ENCODE measurements around the gene KLHL34. TPM values are rescaled to one million over a fixed set of nuclear protein-coding genes. Genes with fewer than 3 reads are reported as not detected.
A peak's percentile ranks its signal among the peaks of the same experiment; 100 is the strongest.

KLHL34 gene
- 0.15 TPM for polyA plus RNA-seq (2013, experiment 1 of 2)
- 0.13 TPM for polyA plus RNA-seq (2013, experiment 2 of 2)

- H3K4me3 ChIP-seq (ENCODE audit: low read length), result peak within 1 kb of the TSS; percentile 59
- H3K27ac ChIP-seq (ENCODE audit: low read depth, low read length), result no peak within 1 kb of the TSS
- H3K27me3 ChIP-seq (ENCODE audit: insufficient read depth, low read length), result 0 out of 2 replicates have a peak, but pooled peaks cover 3% of the 10 kb centered on the region
- H3K4me1 ChIP-seq (ENCODE audit: insufficient read depth, low read length), result no peaks in the 10 kb centered on the region
- H3K36me3 ChIP-seq (ENCODE audit: insufficient read depth, low read length), result no peaks in the 10 kb centered on the region
- no peaks in the 10 kb centered on the region for H3K9me3 ChIP-seq (ENCODE audit: insufficient read depth, low read depth, low read length)
- WGBS, result 10% methylated on average over 60 of the region's 60 CpGs
- H3K9ac ChIP-seq (ENCODE audit: low read depth, low read length), result peak within 1 kb of the TSS; percentile 67
Observed at GRCh38 chrX:21658152-21658737, at the start of gene KLHL34. KLHL34 (minus strand) TSS chrX:21658330; CDS start chrX:21657788, 542 bp downstream.

GRCh38 chrX:21705225-21705624 is 47.1 kb upstream of the KLHL34 start:
- no peak overlapping the region for H3K9ac ChIP-seq (ENCODE audit: low read depth, low read length)
- no peaks in the 10 kb centered on the region for H3K27me3 ChIP-seq (ENCODE audit: insufficient read depth, low read length)
- H3K9me3 ChIP-seq (ENCODE audit: insufficient read depth, low read depth, low read length), result no peaks in the 10 kb centered on the region
- H3K4me1 ChIP-seq (ENCODE audit: insufficient read depth, low read length), result peaks cover 6% of the 10 kb centered on the region; the same call in 1 of the 2 replicates
- no peaks in the 10 kb centered on the region for H3K36me3 ChIP-seq (ENCODE audit: insufficient read depth, low read length)
- H3K4me3 ChIP-seq (ENCODE audit: low read length), result no peak overlapping the region
- H3K27ac ChIP-seq (ENCODE audit: low read depth, low read length), result no peak overlapping the region
- 67% methylated on average over 4 of the region's 4 CpGs for WGBS

- H3K27me3 ChIP-seq (ENCODE audit: insufficient read depth, low read length), result no peaks in the 10 kb centered on the region
- WGBS, result 97% methylated on average over 4 of the region's 4 CpGs
- H3K9me3 ChIP-seq (ENCODE audit: insufficient read depth, low read depth, low read length), result no peaks in the 10 kb centered on the region
- H3K9ac ChIP-seq (ENCODE audit: low read depth, low read length), result no peak overlapping the region
- H3K27ac ChIP-seq (ENCODE audit: low read depth, low read length), result no peak overlapping the region
- no peaks in the 10 kb centered on the region for H3K36me3 ChIP-seq (ENCODE audit: insufficient read depth, low read length)
- H3K4me3 ChIP-seq (ENCODE audit: low read length), result no peak overlapping the region
- H3K4me1 ChIP-seq (ENCODE audit: insufficient read depth, low read length), result peaks cover 6% of the 10 kb centered on the region; the same call in 1 of the 2 replicates
Observed at GRCh38 chrX:21702725-21703124, 44.6 kb upstream of the KLHL34 start.

- Histone ChIP-seq H3K36me3 (ENCODE audit: insufficient read depth, low read length) (no peaks in the 10 kb centered on the region), H3K4me3 (ENCODE audit: low read length) (no peak overlapping the region), H3K27me3 (ENCODE audit: insufficient read depth, low read length) (no peaks in the 10 kb centered on the region), H3K9me3 (ENCODE audit: insufficient read depth, low read depth, low read length) (no peaks in the 10 kb centered on the region), H3K9ac (ENCODE audit: low read depth, low read length) (no peak overlapping the region), H3K4me1 (ENCODE audit: insufficient read depth, low read length) (peaks cover 6% of the 10 kb centered on the region; the same call in 1 of the 2 replicates), H3K27ac (ENCODE audit: low read depth, low read length) (no peak overlapping the region)
- 92% methylated on average over 3 of the region's 3 CpGs for WGBS
Observed at GRCh38 chrX:21700967-21701366, 42.8 kb upstream of the KLHL34 start.

- H3K27me3 ChIP-seq (ENCODE audit: insufficient read depth, low read length), result no peaks in the 10 kb centered on the region
- H3K9me3 ChIP-seq (ENCODE audit: insufficient read depth, low read depth, low read length), result no peaks in the 10 kb centered on the region
- no peak overlapping the region for H3K4me3 ChIP-seq (ENCODE audit: low read length)
- H3K27ac ChIP-seq (ENCODE audit: low read depth, low read length), result no peak overlapping the region
- peaks cover 6% of the 10 kb centered on the region; the same call in 1 of the 2 replicates for H3K4me1 ChIP-seq (ENCODE audit: insufficient read depth, low read length)
- 89% methylated on average over 4 of the region's 5 CpGs for WGBS
- no peaks in the 10 kb centered on the region for H3K36me3 ChIP-seq (ENCODE audit: insufficient read depth, low read length)
- no peak overlapping the region for H3K9ac ChIP-seq (ENCODE audit: low read depth, low read length)
Observed at GRCh38 chrX:21700275-21700674, 42.1 kb upstream of the KLHL34 start.

GRCh38 chrX:21699136-21699535 is 41.0 kb upstream of the KLHL34 start:
- Histone ChIP-seq H3K9ac (ENCODE audit: low read depth, low read length) (no peak overlapping the region), H3K4me3 (ENCODE audit: low read length) (no peak overlapping the region), H3K9me3 (ENCODE audit: insufficient read depth, low read depth, low read length) (no peaks in the 10 kb centered on the region), H3K36me3 (ENCODE audit: insufficient read depth, low read length) (no peaks in the 10 kb centered on the region), H3K27me3 (ENCODE audit: insufficient read depth, low read length) (no peaks in the 10 kb centered on the region), H3K27ac (ENCODE audit: low read depth, low read length) (no peak overlapping the region), H3K4me1 (ENCODE audit: insufficient read depth, low read length) (peaks cover 6% of the 10 kb centered on the region; the same call in 1 of the 2 replicates)
- WGBS, result 93% methylated on average over 3 of the region's 3 CpGs

GRCh38 chrX:21698272-21698671 is 40.1 kb upstream of the KLHL34 start:
- Histone ChIP-seq H3K27me3 (ENCODE audit: insufficient read depth, low read length) (no peaks in the 10 kb centered on the region), H3K9me3 (ENCODE audit: insufficient read depth, low read depth, low read length) (no peaks in the 10 kb centered on the region), H3K27ac (ENCODE audit: low read depth, low read length) (no peak overlapping the region), H3K4me3 (ENCODE audit: low read length) (no peak overlapping the region), H3K36me3 (ENCODE audit: insufficient read depth, low read length) (no peaks in the 10 kb centered on the region), H3K4me1 (ENCODE audit: insufficient read depth, low read length) (no peaks in the 10 kb centered on the region), H3K9ac (ENCODE audit: low read depth, low read length) (no peak overlapping the region)
- WGBS, result 92% methylated on average over 3 of the region's 4 CpGs

- Histone ChIP-seq H3K9me3 (ENCODE audit: insufficient read depth, low read depth, low read length) (no peaks in the 10 kb centered on the region), H3K27ac (ENCODE audit: low read depth, low read length) (no peak overlapping the region), H3K27me3 (ENCODE audit: insufficient read depth, low read length) (no peaks in the 10 kb centered on the region), H3K9ac (ENCODE audit: low read depth, low read length) (no peak overlapping the region), H3K36me3 (ENCODE audit: insufficient read depth, low read length) (no peaks in the 10 kb centered on the region), H3K4me1 (ENCODE audit: insufficient read depth, low read length) (no peaks in the 10 kb centered on the region), H3K4me3 (ENCODE audit: low read length) (no peak overlapping the region)
- 100% methylated on average over 3 of the region's 3 CpGs for WGBS
Observed at GRCh38 chrX:21691512-21692018, 33.4 kb upstream of the KLHL34 start.

GRCh38 chrX:21683941-21684340 is 25.8 kb upstream of the KLHL34 start:
- H3K36me3 ChIP-seq (ENCODE audit: insufficient read depth, low read length), result no peaks in the 10 kb centered on the region
- H3K9ac ChIP-seq (ENCODE audit: low read depth, low read length), result no peak overlapping the region
- H3K27me3 ChIP-seq (ENCODE audit: insufficient read depth, low read length), result no peaks in the 10 kb centered on the region
- H3K27ac ChIP-seq (ENCODE audit: low read depth, low read length), result no peak overlapping the region
- WGBS, result no CpG with 5 or more reads among the region's 1 CpG
- H3K9me3 ChIP-seq (ENCODE audit: insufficient read depth, low read depth, low read length), result no peaks in the 10 kb centered on the region
- H3K4me1 ChIP-seq (ENCODE audit: insufficient read depth, low read length), result no peaks in the 10 kb centered on the region
- H3K4me3 ChIP-seq (ENCODE audit: low read length), result no peak overlapping the region

GRCh38 chrX:21678048-21678612 is 20.0 kb upstream of the KLHL34 start:
- Histone ChIP-seq H3K9me3 (ENCODE audit: insufficient read depth, low read depth, low read length) (no peaks in the 10 kb centered on the region), H3K9ac (ENCODE audit: low read depth, low read length) (no peak overlapping the region), H3K27me3 (ENCODE audit: insufficient read depth, low read length) (no peaks in the 10 kb centered on the region), H3K4me3 (ENCODE audit: low read length) (no peak overlapping the region), H3K36me3 (ENCODE audit: insufficient read depth, low read length) (no peaks in the 10 kb centered on the region), H3K27ac (ENCODE audit: low read depth, low read length) (no peak overlapping the region), H3K4me1 (ENCODE audit: insufficient read depth, low read length) (no peaks in the 10 kb centered on the region)
- WGBS, result 64% methylated on average over 4 of the region's 4 CpGs

GRCh38 chrX:21675931-21676330 is 17.8 kb upstream of the KLHL34 start:
- no peak overlapping the region for H3K9ac ChIP-seq (ENCODE audit: low read depth, low read length)
- no peaks in the 10 kb centered on the region for H3K4me1 ChIP-seq (ENCODE audit: insufficient read depth, low read length)
- H3K36me3 ChIP-seq (ENCODE audit: insufficient read depth, low read length), result no peaks in the 10 kb centered on the region
- no peaks in the 10 kb centered on the region for H3K27me3 ChIP-seq (ENCODE audit: insufficient read depth, low read length)
- no peaks in the 10 kb centered on the region for H3K9me3 ChIP-seq (ENCODE audit: insufficient read depth, low read depth, low read length)
- no peak overlapping the region for H3K4me3 ChIP-seq (ENCODE audit: low read length)
- no peak overlapping the region for H3K27ac ChIP-seq (ENCODE audit: low read depth, low read length)
- 29% methylated on average over 2 of the region's 2 CpGs for WGBS

All from HUES64 (cell line).